RWPE2 (cell line): Measurements from ENCODE around the gene GPR33.

ENCODE experiments used
- ATAC-seq: fragments of 200-7000 bp; cut with Tn5 transposase; 3 replicates; pipeline ENCODE4 v1.9.1; 2021; ENCODE audit warnings: low read depth
- DNase-seq: peaks from one replicate; pipeline ENCODE4 v3.0.0-alpha.2; 2020; ENCODE audit warnings: low spot score
- H3K27ac ChIP-seq: fragments of 450-650 bp; 2 replicates; pipeline ENCODE4 v1.5.1; 2017; ENCODE audit warnings: mild to moderate bottlenecking; ENCODE audit not compliant: poor library complexity, severe bottlenecking
- H3K27me3 ChIP-seq: fragments of 250-450 bp; sonication (Bioruptor Pico); 2 replicates; pipeline ENCODE4 v1.5.1; 2021; ENCODE audit warnings: mild to moderate bottlenecking, moderate library complexity; ENCODE audit not compliant: insufficient read depth, poor library complexity, severe bottlenecking
- H3K36me3 ChIP-seq: fragments of 250-450 bp; sonication (Bioruptor Pico); 2 replicates; pipeline ENCODE4 v1.5.1; 2020; ENCODE audit warnings: low read depth, mild to moderate bottlenecking, moderate library complexity
- H3K4me1 ChIP-seq: fragments of 250-450 bp; sonication (Bioruptor Pico); 2 replicates; pipeline ENCODE4 v1.5.1; 2021; ENCODE audit warnings: mild to moderate bottlenecking, moderate library complexity; ENCODE audit not compliant: insufficient read depth, poor library complexity, severe bottlenecking
- H3K4me3 ChIP-seq: fragments of 250-450 bp; sonication (Bioruptor Pico); 2 replicates; pipeline ENCODE4 v1.5.1; 2021; ENCODE audit warnings: mild to moderate bottlenecking, moderate library complexity; ENCODE audit not compliant: severe bottlenecking
- H3K9me3 ChIP-seq: fragments of 250-450 bp; sonication (Bioruptor Pico); 2 replicates; pipeline ENCODE4 v1.5.1; 2021; ENCODE audit warnings: mild to moderate bottlenecking, moderate library complexity; ENCODE audit not compliant: severe bottlenecking
- CTCF ChIP-seq: fragments of 450-650 bp; IDR thresholded peaks from one replicate; pipeline ENCODE4 v1.5.1; 2017; ENCODE audit warnings: mild to moderate bottlenecking, moderate library complexity; ENCODE audit not compliant: poor library complexity, severe bottlenecking

Gene GPR33

GRCh38 chr14:31480156-31480555 lies 7.7 kb downstream of the GPR33 start:
- Histone ChIP-seq H3K9me3 (no peaks in the 10 kb centered on the region), H3K27me3 (no peaks in the 10 kb centered on the region), H3K36me3 (no peaks in the 10 kb centered on the region), H3K4me1 (no peaks in the 10 kb centered on the region), H3K4me3 (no peak overlapping the region), H3K27ac (no peak overlapping the region)
- no peak for TF ChIP-seq CTCF
- no peak for DNase-seq
- ATAC-seq: no peak

- ATAC-seq (no peak), DNase-seq (no peak)
- TF ChIP-seq CTCF: no peak
Observed at GRCh38 chr14:31479027-31479426, 8.8 kb downstream of the GPR33 start.

GRCh38 chr14:31477248-31477647 lies 10.6 kb downstream of the GPR33 start:
- Histone ChIP-seq H3K27ac (no peak overlapping the region), H3K9me3 (no peaks in the 10 kb centered on the region), H3K4me3 (no peak overlapping the region), H3K36me3 (no peaks in the 10 kb centered on the region), H3K27me3 (no peaks in the 10 kb centered on the region), H3K4me1 (no peaks in the 10 kb centered on the region)
- no peak for ATAC-seq
- no peak for TF ChIP-seq CTCF
- no peak for DNase-seq

More at GRCh38 chr14:31479027-31479426, 8.8 kb downstream of the GPR33 start:
- Histone ChIP-seq H3K4me3 (no peak overlapping the region), H3K36me3 (no peaks in the 10 kb centered on the region), H3K27ac (no peak overlapping the region), H3K27me3 (no peaks in the 10 kb centered on the region), H3K9me3 (no peaks in the 10 kb centered on the region), H3K4me1 (no peaks in the 10 kb centered on the region)

GRCh38 chr14:31476131-31476866 lies 11.5 kb downstream of the GPR33 start:
- Histone ChIP-seq H3K27ac (no peak overlapping the region), H3K4me3 (no peak overlapping the region), H3K9me3 (no peaks in the 10 kb centered on the region), H3K27me3 (no peaks in the 10 kb centered on the region), H3K36me3 (no peaks in the 10 kb centered on the region), H3K4me1 (no peaks in the 10 kb centered on the region)
- no peak for TF ChIP-seq CTCF
- no peak for DNase-seq
- ATAC-seq: no peak

- no peak for ATAC-seq
- no peak for TF ChIP-seq CTCF
- Histone ChIP-seq H3K27ac (no peak overlapping the region), H3K27me3 (no peaks in the 10 kb centered on the region), H3K4me3 (no peak overlapping the region), H3K36me3 (no peaks in the 10 kb centered on the region), H3K9me3 (no peaks in the 10 kb centered on the region), H3K4me1 (no peaks in the 10 kb centered on the region)
- DNase-seq: no peak
Observed at GRCh38 chr14:31466554-31466953, 21.3 kb downstream of the GPR33 start.
